ENCODE results near the gene SMYD5.
"Not testable (repeated sequence)": the region's sequence is repeated elsewhere in the genome, so short reads cannot be mapped to it uniquely, and the experiment has no call there.

SMYD5 gene

GRCh38 chr2:73214120-73215035 lies at the start of gene SMYD5:
Gene SMYD5 (plus strand): TSS chr2:73214245. CDS start chr2:73214267, 22 bp downstream.
- DNase-seq (ENCODE audit: low spot score), result peak; percentile 87

GRCh38 chr2:73165978-73166377 lies 48.1 kb upstream of the SMYD5 start:
- not testable (repeated sequence) for DNase-seq (ENCODE audit: low spot score)

- not testable (repeated sequence) for DNase-seq (ENCODE audit: low spot score)
These were observed 47.2 kb upstream of the SMYD5 start for GRCh38 chr2:73166813-73167212.

- DNase-seq (ENCODE audit: low spot score), result not testable (repeated sequence)
These were observed 45.7 kb upstream of the SMYD5 start for GRCh38 chr2:73168348-73168747.

DNA sequence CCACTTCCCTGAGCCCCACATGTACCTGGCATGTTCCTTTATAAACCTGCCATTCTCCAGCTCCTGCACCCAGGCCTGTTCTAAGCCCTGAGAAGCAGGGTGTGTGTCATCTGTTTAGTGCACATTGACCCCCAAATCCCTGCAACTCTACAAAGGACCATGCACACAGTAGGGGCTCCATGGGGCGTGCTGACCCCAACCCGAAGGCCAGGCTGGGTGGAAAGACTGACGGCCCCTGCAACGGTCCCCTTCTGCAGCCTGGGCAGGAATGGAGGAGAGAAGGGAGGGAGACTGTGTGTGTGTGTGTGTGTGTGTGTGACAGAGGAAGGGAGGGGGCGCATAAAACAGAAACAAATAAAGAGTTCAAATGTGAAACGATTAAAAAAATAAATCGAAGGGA lies 43.7 kb upstream of the SMYD5 start:
- DNase-seq (ENCODE audit: low spot score), result not testable (repeated sequence)

DNA sequence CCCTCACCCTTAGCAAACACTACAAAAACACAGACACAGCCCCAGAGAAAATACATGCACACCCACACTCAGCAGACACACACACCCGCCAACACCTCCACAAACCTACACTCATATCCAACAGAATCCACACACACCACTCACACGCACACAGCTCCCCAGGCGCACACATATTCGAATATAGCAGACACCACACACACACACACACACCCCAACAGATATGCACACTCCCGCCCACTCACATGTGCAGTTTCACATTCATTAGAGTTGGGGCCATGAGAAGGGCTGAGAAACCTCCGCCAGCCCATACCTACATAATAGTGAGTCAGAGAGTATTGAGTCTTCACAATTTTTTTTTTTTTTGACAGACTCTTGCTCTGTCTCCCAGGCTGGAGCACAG lies 41.1 kb upstream of the SMYD5 start:
- no peak for DNase-seq (ENCODE audit: low spot score)

GRCh38 chr2:73173781-73174180 lies 40.3 kb upstream of the SMYD5 start:
- no peak for DNase-seq (ENCODE audit: low spot score)

DNA sequence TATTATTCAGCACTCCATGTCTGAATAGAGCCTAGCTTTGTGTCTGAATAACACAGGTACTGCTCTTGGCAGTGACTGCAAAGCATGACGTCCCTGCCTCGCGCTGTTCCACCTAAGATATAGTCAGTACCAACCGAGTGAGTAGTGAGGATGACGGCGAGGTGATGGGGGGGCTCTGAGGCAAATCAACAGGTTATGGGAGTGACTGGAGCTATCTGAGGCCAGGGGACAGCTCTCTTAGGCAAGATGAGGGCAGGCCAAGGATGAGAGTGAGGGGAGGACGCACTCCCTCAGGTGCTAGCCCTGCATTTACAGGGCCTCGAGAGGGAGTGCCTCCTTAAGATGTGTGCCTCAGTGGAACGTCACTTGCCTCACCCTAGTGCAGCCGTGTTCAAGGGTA lies 39.8 kb upstream of the SMYD5 start:
- DNase-seq (ENCODE audit: low spot score), result no peak

DNA sequence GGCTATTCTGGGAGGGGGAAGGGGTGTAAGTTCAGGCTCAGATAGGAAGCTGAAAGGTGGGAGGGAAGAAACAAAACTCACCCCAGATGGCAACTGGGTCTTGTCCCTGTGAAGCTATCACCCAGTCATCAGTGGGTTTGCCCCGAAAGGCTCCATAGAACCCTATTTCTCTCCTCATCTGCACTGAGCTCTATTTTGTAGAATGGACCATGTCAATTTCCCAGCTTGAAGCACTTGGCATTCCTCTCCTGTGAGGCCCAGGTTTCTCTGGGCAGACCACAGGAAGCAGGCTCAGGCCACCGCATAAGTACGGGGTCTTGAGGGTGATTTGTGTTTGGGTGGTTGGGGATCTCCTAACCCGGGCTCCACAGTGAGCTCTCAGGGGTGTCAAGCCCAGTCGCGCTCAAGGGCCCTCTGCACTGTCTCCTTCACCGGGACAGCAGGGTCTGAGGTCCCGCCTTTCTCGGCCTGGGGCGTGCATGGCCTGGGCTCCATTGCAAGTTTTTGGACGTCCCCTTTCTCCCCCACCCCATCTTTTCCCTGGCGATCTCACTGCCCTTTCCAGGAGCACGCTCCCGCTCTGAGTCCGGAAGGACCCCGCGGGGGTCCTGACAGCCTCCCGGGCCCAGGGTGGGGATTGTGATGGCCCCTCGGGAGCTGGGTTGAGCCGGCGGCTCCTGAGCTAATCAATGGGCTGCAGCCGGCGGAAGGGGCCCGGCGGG lies 38.9 kb upstream of the SMYD5 start:
- DNase-seq (ENCODE audit: low spot score), result no peak

GRCh38 chr2:73175663-73176204 lies 38.3 kb upstream of the SMYD5 start:
- DNase-seq (ENCODE audit: low spot score), result peak; percentile 42

GRCh38 chr2:73176205-73176880 lies 37.7 kb upstream of the SMYD5 start:
- no peak for DNase-seq (ENCODE audit: low spot score)

- peak; percentile 81 for DNase-seq (ENCODE audit: low spot score)
These were observed 37.0 kb upstream of the SMYD5 start for GRCh38 chr2:73176881-73177644.

GRCh38 chr2:73177645-73178255 lies 36.3 kb upstream of the SMYD5 start:
- no peak for DNase-seq (ENCODE audit: low spot score)

- no peak for DNase-seq (ENCODE audit: low spot score)
These were observed 28.1 kb upstream of the SMYD5 start for GRCh38 chr2:73185965-73186364.

GRCh38 chr2:73187549-73187948 lies 26.5 kb upstream of the SMYD5 start:
- DNase-seq (ENCODE audit: low spot score), result no peak

- no peak for DNase-seq (ENCODE audit: low spot score)
These were observed 16.5 kb upstream of the SMYD5 start for GRCh38 chr2:73197579-73197978.

GRCh38 chr2:73200281-73200680 lies 13.8 kb upstream of the SMYD5 start:
- not testable (repeated sequence) for DNase-seq (ENCODE audit: low spot score)

DNA sequence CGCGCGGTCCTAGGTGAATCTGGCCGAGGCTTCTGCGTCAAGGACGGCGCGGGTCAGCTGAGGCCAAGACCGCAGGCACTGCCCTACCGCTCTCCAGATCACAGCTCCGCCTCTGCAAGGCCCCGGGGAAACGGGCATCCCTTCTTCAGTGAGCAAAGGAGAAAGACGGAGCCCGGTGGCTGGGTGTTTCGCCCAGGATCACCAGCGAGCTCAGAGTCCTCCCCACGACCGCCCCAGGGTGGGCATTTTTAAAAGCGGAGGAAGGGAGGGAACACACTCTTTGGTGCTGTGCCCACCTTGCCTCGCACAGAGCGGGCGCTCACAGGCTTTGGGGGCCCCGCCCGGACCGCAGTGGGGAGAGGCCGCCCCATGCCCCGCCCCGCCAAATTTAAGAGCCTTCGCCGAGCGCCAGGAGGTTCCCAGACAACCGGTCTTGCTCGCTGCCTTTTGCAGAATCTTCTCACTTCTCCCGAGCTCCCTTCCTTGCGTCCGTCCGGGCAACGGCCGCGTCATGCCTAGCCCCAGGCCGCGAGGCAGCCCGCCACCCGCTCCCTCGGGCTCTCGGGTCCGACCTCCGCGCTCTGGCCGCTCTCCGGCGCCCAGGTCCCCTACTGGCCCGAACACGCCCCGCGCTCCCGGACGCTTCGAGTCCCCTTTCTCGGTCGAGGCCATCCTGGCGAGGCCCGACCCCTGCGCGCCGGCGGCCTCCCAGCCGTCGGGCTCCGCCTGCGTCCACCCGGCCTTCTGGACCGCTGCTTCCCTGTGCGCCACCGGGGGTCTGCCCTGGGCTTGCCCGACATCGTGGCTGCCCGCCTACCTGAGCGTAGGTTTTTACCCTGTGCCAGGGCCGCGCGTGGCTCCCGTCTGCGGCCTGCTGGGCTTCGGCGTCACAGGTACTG lies 11.6 kb upstream of the SMYD5 start, which contains the start of gene NOTO:
Gene NOTO, plus strand, starts transcription at position 419 of the 899 bp plus-strand sequence. Its CDS starts 93 bp downstream, at position 512.
- DNase-seq (ENCODE audit: low spot score), result no peak

GRCh38 chr2:73203055-73203681 lies 10.9 kb upstream of the SMYD5 start:
- DNase-seq (ENCODE audit: low spot score), result no peak
